NT2/D1 (cell line): ENCODE results near the gene FNIP1.

Experiments
- SUZ12 ChIP-seq: IDR thresholded peaks from 2 replicates; pipeline ENCODE4 v1.6.1; 2011; ENCODE audit not compliant: insufficient read length, insufficient read depth; ENCODE audit errors: extremely low read depth
- YY1 ChIP-seq: IDR thresholded peaks from 2 replicates; pipeline ENCODE4 v1.6.1; 2011; ENCODE audit not compliant: insufficient read length, insufficient read depth
- ZNF274 ChIP-seq: IDR thresholded peaks from 2 replicates; pipeline ENCODE4 v1.6.1; 2011; ENCODE audit warnings: mild to moderate bottlenecking, low read depth, low read length

DNA sequence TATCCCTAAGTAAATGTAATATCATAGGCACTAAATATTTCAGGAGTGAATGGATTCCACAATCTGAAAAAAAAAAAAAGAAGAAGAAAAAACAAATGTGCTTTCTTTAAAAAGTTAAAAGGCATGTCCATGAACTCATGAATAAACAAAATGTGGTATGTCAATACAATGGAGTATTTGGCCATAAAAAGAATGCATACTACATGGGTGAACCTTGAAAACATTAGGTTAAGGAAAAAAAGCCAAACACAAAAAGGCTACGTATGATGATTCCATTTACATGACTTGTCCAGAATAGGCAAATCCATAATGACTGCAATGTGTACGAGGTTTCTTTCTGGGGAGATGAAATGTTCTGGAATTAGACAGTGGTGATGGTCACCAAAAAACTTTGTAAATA is 45.3 kb downstream of the FNIP1 start:
- no peak for TF ChIP-seq ZNF274
- no peak for TF ChIP-seq YY1
- no peak for TF ChIP-seq SUZ12
